ENCODE data around the gene CIDEC. TPM values are rescaled to one million over a fixed set of nuclear protein-coding genes. Genes with fewer than 3 reads are reported as not detected.

Gene CIDEC
- total and polyA plus RNA-seq, 2 of the 13 experiments (the other 11 are each of a cell fraction or from before 2014, with no cell fraction given): 2.5 to 10.4 TPM

DNA sequence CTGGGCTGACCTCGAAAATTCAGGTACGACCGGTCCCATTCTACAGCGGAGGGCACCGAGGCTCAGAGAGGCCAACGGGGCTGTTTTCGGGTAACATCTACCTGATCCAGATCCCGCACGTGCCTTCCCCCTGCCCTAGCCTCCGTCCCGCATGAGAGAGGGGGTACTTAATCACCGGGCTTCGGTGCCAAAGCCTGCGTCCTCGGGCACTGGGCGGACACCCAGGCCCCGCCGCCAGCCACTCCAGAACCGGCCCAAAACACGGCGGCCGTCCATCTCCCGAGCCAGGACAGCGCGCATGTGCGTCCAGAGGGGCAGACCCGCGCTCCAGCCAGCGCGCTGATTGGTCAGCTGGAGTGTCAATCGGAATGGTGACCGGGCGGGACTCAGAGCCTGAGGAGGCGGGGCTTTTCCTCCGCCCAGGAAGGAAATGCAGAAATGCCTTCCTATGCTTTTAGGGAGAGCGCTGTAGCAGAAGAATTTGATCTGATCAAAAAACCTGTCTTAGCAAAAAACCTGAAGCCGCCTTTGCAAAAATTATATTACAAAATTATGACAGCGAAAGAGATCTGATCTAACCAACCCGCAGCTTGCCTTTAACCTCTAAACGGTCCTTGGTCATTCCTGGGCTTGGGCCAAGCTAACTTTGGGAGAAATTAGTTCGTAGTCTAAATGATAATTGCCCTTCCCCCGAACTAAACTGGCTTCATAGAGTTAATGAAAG is 36.2 kb downstream of the CIDEC start, which contains the start of gene RPUSD3:
Gene RPUSD3 (minus strand): TSS at position 294 of the 724 bp plus-strand sequence. CDS start 18 bp downstream, at position 276.
- Histone ChIP-seq H3K4me1 (ENCODE audit: insufficient read depth, low read length) (peaks cover 22% of the 10 kb centered on the region), H3K9me3 (ENCODE audit: low read length) (no peaks in the 10 kb centered on the region), H3K27me3 (ENCODE audit: control insufficient read depth in 1 of 2, insufficient read depth in 2 of 2, low read length in 2 of 2) (no peaks in the 10 kb centered on the region; a peak in 1 of 5 replicates), H4K20me1 (ENCODE audit: insufficient read depth, low read length) (no peaks in the 10 kb centered on the region), H3K9ac (ENCODE audit: insufficient read depth, low read depth, low read length) (peak within 1 kb of the TSS; percentile 74), H3K4me3 (replicated peaks in 1 of 3; ENCODE audit: insufficient read depth in 1 of 3, low read depth in 2 of 3, low read length in 3 of 3) (peak within 1 kb of the TSS; percentile 74 to 94 (median 87)), H3K4me2 (ENCODE audit: low read depth, low read length) (peak within 1 kb of the TSS; percentile 93), H3K79me2 (ENCODE audit: insufficient read depth, low read length) (no peaks in the 10 kb centered on the region), H3K36me3 (replicated peaks in 1 of 2; ENCODE audit: control insufficient read depth in 1 of 2, insufficient read depth in 2 of 2, low read length in 2 of 2) (peaks cover 8 to 30% of the 10 kb centered on the region in 2 experiments; a peak in 4 of 5 replicates), H2AFZ (ENCODE audit: low read length) (peak within 1 kb of the TSS; percentile 94), H3K27ac (ENCODE audit: extremely low read length, insufficient read depth, low read length) (peak within 1 kb of the TSS; percentile 56)
- CTCF ChIA-PET (ENCODE audit: low intra/inter-chr PET ratio, low total read pairs): no interaction called here
- DNase-seq (ENCODE audit: low spot score) (peak; percentile 82), FAIRE-seq (peak; percentile 89), ATAC-seq (peak; percentile 98)
- in situ Hi-C loops (cut with HindIII; ENCODE audit: extremely low pct_ligation_motif_present, low pct_unique_long_range_greater_than_20kb): no loop called here
- POLR2A ChIA-PET: interaction anchor here (0.7 to 3.6 kb wide), 13 partner anchors 9 to 103 kb away, joined by 3 to 18 read pairs (median 6); partner anchors contain the start of genes ARPC4, CRELD1, IL17RC and IL17RE
- under 1% methylated on average over 29 of the region's 42 CpGs for WGBS (ENCODE audit: low lambda C conversion rate)
- intact Hi-C loops (cut with micrococcal nuclease; ENCODE audit: unreplicated experiment): loop anchor here (5.0 kb wide), 1 partner anchor 383 kb away; no protein-coding TSS in a partner anchor
- BruUV-seq (replicated peaks): TSS peak; percentile 80
- TF ChIP-seq SNAPC2 (CRISPR knock-in tag; IDR thresholded peaks at IDR 0.05) (0 out of 2 replicates have a peak, but pooled peaks have one; percentile 49), ZNF484 (CRISPR knock-in tag; IDR thresholded peaks at IDR 0.05; ENCODE audit: borderline replicate concordance, low read depth) (no peak), AGO2 (optimal IDR thresholded peaks at IDR 0.05; ENCODE audit: low read depth, low read length) (no peak), GATAD1 (CRISPR knock-in tag; IDR thresholded peaks at IDR 0.05) (peak; percentile 60), IKZF4 (CRISPR knock-in tag; IDR thresholded peaks at IDR 0.05; ENCODE audit: borderline replicate concordance, low read depth, not compliant biosample characterization) (peak; percentile 36), EHMT2 (IDR thresholded peaks at IDR 0.05; ENCODE audit: borderline replicate concordance, low read depth, low read length) (no peak), ZFP37 (CRISPR knock-in tag; IDR thresholded peaks at IDR 0.05; ENCODE audit: borderline replicate concordance) (0 out of 2 replicates have a peak, but pooled peaks have one; percentile 63), ZNF329 (CRISPR knock-in tag; IDR thresholded peaks at IDR 0.05; ENCODE audit: low read depth) (no peak), POGZ (CRISPR knock-in tag; IDR thresholded peaks at IDR 0.05) (no peak), ZFX (CRISPR knock-in tag; IDR thresholded peaks at IDR 0.05; ENCODE audit: low read depth) (peak; percentile 88), RFX3 (CRISPR knock-in tag; IDR thresholded peaks at IDR 0.05) (no peak), MTF2 (CRISPR knock-in tag; IDR thresholded peaks at IDR 0.05; ENCODE audit: borderline replicate concordance) (peak; percentile 41; the same call in 1 of the 2 replicates), ZIK1 (CRISPR knock-in tag; IDR thresholded peaks at IDR 0.05; ENCODE audit: borderline replicate concordance, low read depth) (no peak; the same call in 1 of the 2 replicates)
- TF ChIP-seq, protein P1, sequence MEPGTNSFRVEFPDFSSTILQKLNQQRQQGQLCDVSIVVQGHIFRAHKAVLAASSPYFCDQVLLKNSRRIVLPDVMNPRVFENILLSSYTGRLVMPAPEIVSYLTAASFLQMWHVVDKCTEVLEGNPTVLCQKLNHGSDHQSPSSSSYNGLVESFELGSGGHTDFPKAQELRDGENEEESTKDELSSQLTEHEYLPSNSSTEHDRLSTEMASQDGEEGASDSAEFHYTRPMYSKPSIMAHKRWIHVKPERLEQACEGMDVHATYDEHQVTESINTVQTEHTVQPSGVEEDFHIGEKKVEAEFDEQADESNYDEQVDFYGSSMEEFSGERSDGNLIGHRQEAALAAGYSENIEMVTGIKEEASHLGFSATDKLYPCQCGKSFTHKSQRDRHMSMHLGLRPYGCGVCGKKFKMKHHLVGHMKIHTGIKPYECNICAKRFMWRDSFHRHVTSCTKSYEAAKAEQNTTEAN (CRISPR knock-in tag; conservative IDR thresholded peaks at IDR 0.05): no peak
- TF ChIP-seq, protein P2, sequence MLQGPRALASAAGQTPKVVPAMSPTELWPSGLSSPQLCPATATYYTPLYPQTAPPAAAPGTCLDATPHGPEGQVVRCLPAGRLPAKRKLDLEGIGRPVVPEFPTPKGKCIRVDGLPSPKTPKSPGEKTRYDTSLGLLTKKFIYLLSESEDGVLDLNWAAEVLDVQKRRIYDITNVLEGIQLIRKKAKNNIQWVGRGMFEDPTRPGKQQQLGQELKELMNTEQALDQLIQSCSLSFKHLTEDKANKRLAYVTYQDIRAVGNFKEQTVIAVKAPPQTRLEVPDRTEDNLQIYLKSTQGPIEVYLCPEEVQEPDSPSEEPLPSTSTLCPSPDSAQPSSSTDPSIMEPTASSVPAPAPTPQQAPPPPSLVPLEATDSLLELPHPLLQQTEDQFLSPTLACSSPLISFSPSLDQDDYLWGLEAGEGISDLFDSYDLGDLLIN (CRISPR knock-in tag; IDR thresholded peaks at IDR 0.05; ENCODE audit: borderline replicate concordance): no peak
- TF ChIP-seq, protein P3, sequence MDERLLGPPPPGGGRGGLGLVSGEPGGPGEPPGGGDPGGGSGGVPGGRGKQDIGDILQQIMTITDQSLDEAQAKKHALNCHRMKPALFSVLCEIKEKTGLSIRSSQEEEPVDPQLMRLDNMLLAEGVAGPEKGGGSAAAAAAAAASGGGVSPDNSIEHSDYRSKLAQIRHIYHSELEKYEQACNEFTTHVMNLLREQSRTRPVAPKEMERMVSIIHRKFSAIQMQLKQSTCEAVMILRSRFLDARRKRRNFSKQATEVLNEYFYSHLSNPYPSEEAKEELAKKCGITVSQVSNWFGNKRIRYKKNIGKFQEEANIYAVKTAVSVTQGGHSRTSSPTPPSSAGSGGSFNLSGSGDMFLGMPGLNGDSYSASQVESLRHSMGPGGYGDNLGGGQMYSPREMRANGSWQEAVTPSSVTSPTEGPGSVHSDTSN (CRISPR knock-in tag; IDR thresholded peaks at IDR 0.05): peak; percentile 98

Measured in HepG2 (cell line).